OCI-LY7 (cell line): ENCODE results near the gene RAB17. TPM values are rescaled to one million over a fixed set of nuclear protein-coding genes. Genes with fewer than 3 reads are reported as not detected.

ENCODE experiments used
- BruUV-seq: library from RNA; stranded (reverse); fragments of 400-500 nt; replicated peaks from 2 replicates; lab custom pipeline; 2021; lab: Mats Ljungman, UMichigan
- CTCF ChIA-PET: fragments of 300-600 bp; sonication (Branson Sonifier 250); formaldehyde crosslinking; loops from one replicate; lab custom pipeline; 2022; ENCODE audit warnings: antibody characterized with exemption; ENCODE audit not compliant: unreplicated experiment; lab: Charles Lee
- POLR2A ChIA-PET: fragments of 300-600 bp; sonication (Branson Sonifier 250); formaldehyde crosslinking; loops from one replicate; lab custom pipeline; 2022; ENCODE audit warnings: antibody characterized with exemption; lab: Charles Lee
- DNase-seq: peaks from one replicate; pipeline ENCODE4 v3.0.0-alpha.2; 2015; ENCODE audit warnings: low spot score
- H2AFZ ChIP-seq: fragments of 200-600 bp; sonication (generic), shearing (Covaris generic); 2 replicates; pipeline ENCODE4 v1.6.1; 2014; ENCODE audit warnings: mild to moderate bottlenecking, antibody characterized with exemption, low read length, moderate library complexity
- H3K27ac ChIP-seq: fragments of 200-600 bp; sonication (generic); 2 replicates; pipeline ENCODE4 v1.5.1; 2014; ENCODE audit warnings: mixed run types, low read depth, mild to moderate bottlenecking, moderate library complexity, low read length, inconsistent platforms; ENCODE audit not compliant: poor library complexity, severe bottlenecking
- H3K36me3 ChIP-seq: fragments of 200-600 bp; sonication (generic); 2 replicates; pipeline ENCODE4 v1.6.1; 2014; ENCODE audit warnings: mild to moderate bottlenecking, antibody characterized with exemption, low read length, moderate library complexity, mixed read lengths; ENCODE audit not compliant: insufficient read depth
- H3K4me1 ChIP-seq: fragments of 200-600 bp; sonication (generic); 2 replicates; pipeline ENCODE4 v1.5.1; 2014; ENCODE audit warnings: mild to moderate bottlenecking, low read length; ENCODE audit not compliant: insufficient read depth, poor library complexity, severe bottlenecking
- H3K4me2 ChIP-seq: fragments of 200-600 bp; sonication (generic); 2 replicates; pipeline ENCODE4 v1.6.1; 2014; ENCODE audit warnings: mild to moderate bottlenecking, low read length
- H3K4me3 ChIP-seq: fragments of 200-600 bp; sonication (generic); 2 replicates; pipeline ENCODE4 v1.5.1; 2014; ENCODE audit warnings: mild to moderate bottlenecking, low read depth, low read length; ENCODE audit not compliant: poor library complexity, severe bottlenecking
- H3K79me2 ChIP-seq: fragments of 200-600 bp; sonication (generic); 2 replicates; pipeline ENCODE4 v1.6.1; 2016; ENCODE audit warnings: low read depth, mild to moderate bottlenecking, low read length, moderate library complexity, mixed read lengths; ENCODE audit not compliant: insufficient read depth
- H3K9me2 ChIP-seq: fragments of 200-600 bp; sonication (generic); 2 replicates; pipeline ENCODE4 v1.6.1; 2016; ENCODE audit warnings: mild to moderate bottlenecking, low read length, mixed read lengths; ENCODE audit not compliant: insufficient read depth
- H3K9me3 ChIP-seq: fragments of 200-600 bp; sonication (generic); 2 replicates; pipeline ENCODE4 v1.6.1; 2014; ENCODE audit warnings: mild to moderate bottlenecking, mixed run types, low read length, mixed read lengths
- H4K20me1 ChIP-seq: fragments of 200-600 bp; sonication (generic); 2 replicates; pipeline ENCODE4 v1.6.1; 2014; ENCODE audit warnings: mild to moderate bottlenecking, antibody characterized with exemption, low read length, moderate library complexity, mixed read lengths; ENCODE audit not compliant: insufficient read depth
- CTCF ChIP-seq: fragments of 200-600 bp; sonication (generic); conservative IDR thresholded peaks from 2 replicates; pipeline ENCODE4 v1.5.1; 2014; ENCODE audit warnings: mild to moderate bottlenecking, antibody characterized with exemption, low read length, moderate library complexity, mixed read lengths
- EZH2phosphoT487 ChIP-seq: fragments of 200-600 bp; sonication (generic); IDR thresholded peaks from 2 replicates; pipeline ENCODE4 v1.6.1; 2018; ENCODE audit warnings: low read depth, borderline replicate concordance, mild to moderate bottlenecking, mixed run types, antibody characterized with exemption, low read length, moderate library complexity, mixed read lengths
- intact Hi-C: fragments of 100-400 bp; cut with micrococcal nuclease; formaldehyde crosslinking; loops from one replicate; pipeline ENCODE4 v1.10.0; 2022; ENCODE audit not compliant: unreplicated experiment
- total RNA-seq, 2 experiments: library from RNA; depleted of rRNA in 1 of 2; stranded (reverse); fragments of >200 nt in 1 of 2; shearing (Covaris generic) in 1 of 2; gene quantifications; 2 replicates each; pipeline ENCODE4 v1.2.3, GENCODE V29; 2014 to 2022

RAB17 gene
- total RNA-seq, 2 experiments from 2014 or later = not detected

DNA sequence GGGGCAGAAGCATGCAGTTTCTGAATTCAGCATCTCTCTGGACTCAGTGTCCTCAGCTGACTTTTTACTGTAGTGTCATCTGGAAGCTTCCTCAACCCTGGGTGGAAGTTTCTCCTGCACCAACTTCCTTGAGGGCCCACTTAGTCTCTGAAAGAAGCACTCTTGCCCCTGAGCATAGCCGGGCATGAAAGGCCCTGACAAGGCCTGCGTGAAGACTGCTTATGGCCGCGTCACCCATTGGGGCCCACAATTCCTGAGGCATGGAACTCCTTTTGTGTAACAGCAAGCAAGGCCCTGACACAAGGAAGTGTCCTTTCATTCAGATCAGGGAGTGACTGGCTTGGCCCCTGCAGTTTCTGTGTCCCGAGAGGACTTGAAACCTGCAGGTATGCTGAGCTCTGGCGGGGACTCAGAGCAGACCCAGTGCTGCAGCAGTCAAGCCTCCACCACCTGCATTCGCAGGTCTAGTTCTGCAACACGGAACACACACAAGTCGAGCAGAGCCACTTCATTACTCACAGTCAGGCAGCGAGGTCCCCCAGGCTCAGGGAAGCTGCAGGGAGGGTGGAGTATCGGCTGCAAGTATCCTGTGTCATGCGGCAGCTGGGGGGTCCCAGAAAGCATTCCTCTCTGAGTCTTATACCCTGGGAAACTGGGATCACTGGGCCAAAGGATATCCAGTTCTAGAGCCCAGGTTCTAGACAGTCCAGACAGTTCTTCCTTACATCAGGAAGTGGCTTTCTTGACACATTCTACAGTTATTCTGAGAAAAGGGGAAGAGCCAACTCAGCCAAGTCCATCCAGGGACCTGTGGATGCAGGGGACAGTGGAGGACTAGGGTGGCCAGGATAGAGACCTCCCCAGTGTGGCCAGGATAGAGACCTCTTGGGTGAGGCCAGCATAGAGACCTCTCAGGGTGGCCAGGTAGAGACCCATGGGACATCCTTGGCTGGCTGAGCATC lies 59.8 kb downstream of the RAB17 start:
- Histone ChIP-seq H3K36me3 (no peaks in the 10 kb centered on the region), H3K9me3 (no peaks in the 10 kb centered on the region), H3K4me3 (no peak overlapping the region), H3K79me2 (no peaks in the 10 kb centered on the region), H3K9me2 (no peaks in the 10 kb centered on the region), H3K27ac (no peak overlapping the region), H4K20me1 (no peaks in the 10 kb centered on the region), H3K4me1 (peaks cover 27% of the 10 kb centered on the region), H2AFZ (no peak overlapping the region), H3K4me2 (peak overlapping the region; percentile 27; the same call in 1 of the 2 replicates)
- ChIA-PET CTCF (no interaction called here), POLR2A (interaction anchor here (0.6 kb wide), 1 partner anchor 83 kb away, joined by 4 read pairs; no protein-coding TSS in a partner anchor)
- intact Hi-C loops = no loop called here
- TF ChIP-seq CTCF (no peak), EZH2phosphoT487 (no peak)
- DNase-seq = no peak
- no TSS peak for BruUV-seq

DNA sequence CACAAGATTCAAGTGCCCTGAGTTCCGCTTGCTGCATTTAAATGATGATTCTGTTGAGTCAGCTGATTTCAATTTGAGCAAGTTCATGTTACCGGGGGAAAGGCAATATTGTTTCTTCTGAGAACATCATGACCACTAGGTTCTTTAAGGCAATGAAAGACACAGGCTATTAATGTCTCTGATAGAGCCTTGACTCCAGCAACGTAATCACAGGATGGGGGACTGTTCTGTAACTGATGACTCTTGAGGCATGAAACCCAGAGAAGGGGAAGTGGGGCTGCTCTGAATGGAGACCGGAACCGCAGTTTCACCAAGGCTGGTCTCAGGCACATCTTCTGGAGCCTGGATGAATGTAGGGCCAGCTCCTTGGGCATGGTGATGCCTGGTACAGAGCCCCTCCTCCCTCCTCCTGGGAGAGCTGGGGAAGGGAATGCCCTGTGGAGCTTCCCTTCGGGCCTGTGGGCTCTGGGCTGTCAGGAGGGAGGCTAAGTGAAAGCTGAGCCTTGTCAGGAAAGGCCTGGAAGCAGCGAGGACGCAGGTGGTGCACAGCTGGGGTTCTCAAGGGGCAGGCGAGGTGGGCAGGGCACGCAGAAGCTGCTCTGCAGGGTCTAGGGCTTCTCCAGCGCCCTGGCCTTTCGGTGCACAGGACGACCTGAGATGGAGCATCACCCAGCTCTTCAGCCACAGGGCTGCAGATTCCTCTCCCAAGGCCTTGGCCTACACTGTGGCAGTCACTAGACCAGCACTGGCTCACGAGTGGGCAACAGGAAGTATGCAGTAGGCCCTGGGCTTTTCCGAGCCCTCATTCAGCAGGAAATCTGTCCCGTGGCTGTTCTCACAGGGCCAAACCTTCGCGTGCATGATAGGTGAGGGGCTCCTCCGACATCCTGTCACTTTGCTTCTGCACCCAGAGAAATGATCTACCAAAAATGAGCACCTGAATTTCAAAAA lies 60.8 kb downstream of the RAB17 start:
- H3K9me2 ChIP-seq = no peaks in the 10 kb centered on the region
- intact Hi-C loops = no loop called here
- H2AFZ ChIP-seq = peak overlapping the region; percentile 39
- H4K20me1 ChIP-seq = no peaks in the 10 kb centered on the region
- TF ChIP-seq CTCF (no peak), EZH2phosphoT487 (no peak)
- no peaks in the 10 kb centered on the region for H3K79me2 ChIP-seq
- peak; percentile 66 for DNase-seq
- ChIA-PET POLR2A (interaction anchor here (0.6 kb wide), 1 partner anchor 41 kb away, joined by 4 read pairs; no protein-coding TSS in a partner anchor), CTCF (no interaction called here)
- H3K4me1 ChIP-seq = peaks cover 27% of the 10 kb centered on the region
- no peaks in the 10 kb centered on the region for H3K9me3 ChIP-seq
- no peak overlapping the region for H3K4me3 ChIP-seq
- peak overlapping the region; percentile 27 for H3K4me2 ChIP-seq
- no TSS peak for BruUV-seq
- H3K27ac ChIP-seq = peak overlapping the region; percentile 1
- no peaks in the 10 kb centered on the region for H3K36me3 ChIP-seq
